Measurements from ENCODE around the gene HINFP.
A peak's percentile ranks its signal among the peaks of the same experiment; 100 is the strongest.
"Not testable (repeated sequence)": the region's sequence is repeated elsewhere in the genome, so short reads cannot be mapped to it uniquely, and the experiment has no call there.

HINFP gene

DNA sequence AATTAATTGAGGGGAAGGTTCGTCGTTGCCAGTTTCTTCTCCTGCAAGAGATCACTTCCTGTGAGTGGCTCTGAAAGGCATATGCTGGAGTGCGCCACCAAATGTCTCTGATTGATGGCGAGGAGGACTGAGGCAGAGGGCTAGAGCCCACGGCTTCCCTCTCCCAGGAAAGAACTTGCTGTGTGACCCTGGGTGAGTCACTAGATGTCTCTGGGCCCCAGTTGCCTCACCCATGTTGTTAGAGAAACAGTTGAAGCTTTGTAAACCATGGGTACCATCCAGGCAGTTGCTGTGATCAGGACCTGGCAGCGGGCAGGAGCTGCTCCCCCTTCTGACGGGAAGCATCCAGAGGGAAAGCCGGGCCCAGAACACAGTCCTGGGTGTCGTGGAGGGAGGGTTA, 30.7 kb downstream of the HINFP start:
- DNase-seq (ENCODE audit: low read depth, low spot score), result no peak
- H3K27ac ChIP-seq, result no peak overlapping the region

DNA sequence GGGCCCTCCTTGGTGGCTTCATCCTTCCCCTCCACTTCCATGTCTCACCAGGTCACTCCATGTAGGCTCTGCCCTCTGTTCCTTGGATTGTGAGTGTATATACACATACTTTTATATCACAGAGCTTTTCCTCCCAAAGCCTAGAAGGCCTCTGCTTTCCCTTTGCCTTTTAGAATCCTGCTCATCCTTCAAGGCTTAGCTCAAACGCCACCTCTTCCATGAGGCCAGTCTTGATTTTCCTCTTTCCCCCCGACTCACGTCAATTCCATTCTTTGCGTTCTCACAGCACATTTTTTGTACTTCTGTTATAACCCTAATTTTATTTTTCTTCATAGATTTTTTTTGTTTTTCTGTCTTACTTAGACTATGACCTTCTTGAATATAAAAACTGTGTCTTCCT, 31.2 kb downstream of the HINFP start:
- H3K27ac ChIP-seq, result no peak overlapping the region
- no peak for DNase-seq (ENCODE audit: low read depth, low spot score)

- H3K27ac ChIP-seq, result no peak overlapping the region
- no peak for DNase-seq (ENCODE audit: low read depth, low spot score)
These were observed 31.9 kb downstream of the HINFP start for GRCh38 chr11:119153049-119153818.

DNA sequence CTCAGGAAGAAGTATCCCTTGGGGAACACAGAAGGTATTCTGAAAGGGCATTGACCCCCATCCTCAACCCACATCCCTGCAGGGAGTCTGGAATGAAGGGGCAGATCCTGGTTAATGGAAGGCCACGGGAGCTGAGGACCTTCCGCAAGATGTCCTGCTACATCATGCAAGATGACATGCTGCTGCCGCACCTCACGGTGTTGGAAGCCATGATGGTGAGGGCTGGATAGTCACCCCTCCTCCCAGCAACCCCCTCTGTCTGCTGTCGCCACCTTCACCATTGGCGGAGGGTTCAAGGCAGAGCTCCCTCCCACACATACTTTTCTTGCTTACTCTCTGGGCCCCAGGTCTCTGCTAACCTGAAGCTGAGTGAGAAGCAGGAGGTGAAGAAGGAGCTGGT, 32.8 kb downstream of the HINFP start:
- no peak for DNase-seq (ENCODE audit: low read depth, low spot score)
- H3K27ac ChIP-seq, result no peak overlapping the region

- DNase-seq (ENCODE audit: low read depth, low spot score), result no peak
- no peak overlapping the region for H3K27ac ChIP-seq
These were observed 34.5 kb downstream of the HINFP start for GRCh38 chr11:119155733-119156492.

- no peak overlapping the region for H3K27ac ChIP-seq
- DNase-seq (ENCODE audit: low read depth, low spot score), result no peak
These were observed 35.1 kb downstream of the HINFP start for GRCh38 chr11:119156496-119156895.

- no peak for DNase-seq (ENCODE audit: low read depth, low spot score)
- no peak overlapping the region for H3K27ac ChIP-seq
These were observed 35.7 kb downstream of the HINFP start for GRCh38 chr11:119157063-119157462.

GRCh38 chr11:119158467-119158866, 37.1 kb downstream of the HINFP start:
- no peak for DNase-seq (ENCODE audit: low read depth, low spot score)
- H3K27ac ChIP-seq, result no peak overlapping the region

GRCh38 chr11:119160151-119160550, 38.8 kb downstream of the HINFP start:
- no peak overlapping the region for H3K27ac ChIP-seq
- DNase-seq (ENCODE audit: low read depth, low spot score), result no peak

DNA sequence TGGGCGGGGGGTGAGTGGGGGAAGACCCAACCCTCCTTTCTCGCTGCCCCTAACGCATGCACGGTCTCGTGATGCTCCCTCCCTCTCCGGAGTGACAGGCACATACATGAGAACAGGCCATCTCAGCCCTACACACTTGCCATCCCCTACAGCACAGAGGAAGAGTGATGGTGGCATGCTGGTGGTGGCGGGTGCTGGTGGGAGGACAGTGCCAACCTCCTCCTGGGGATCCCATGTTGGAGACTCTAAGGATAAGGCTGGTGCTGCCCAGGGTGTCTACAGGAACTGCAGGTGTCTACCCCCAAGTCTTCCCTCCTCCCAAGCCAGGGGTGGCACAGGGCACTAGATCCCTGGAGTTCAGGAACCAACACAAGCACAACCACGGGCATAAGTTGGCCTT, 40.5 kb downstream of the HINFP start:
- H3K27ac ChIP-seq, result no peak overlapping the region
- no peak for DNase-seq (ENCODE audit: low read depth, low spot score)

DNA sequence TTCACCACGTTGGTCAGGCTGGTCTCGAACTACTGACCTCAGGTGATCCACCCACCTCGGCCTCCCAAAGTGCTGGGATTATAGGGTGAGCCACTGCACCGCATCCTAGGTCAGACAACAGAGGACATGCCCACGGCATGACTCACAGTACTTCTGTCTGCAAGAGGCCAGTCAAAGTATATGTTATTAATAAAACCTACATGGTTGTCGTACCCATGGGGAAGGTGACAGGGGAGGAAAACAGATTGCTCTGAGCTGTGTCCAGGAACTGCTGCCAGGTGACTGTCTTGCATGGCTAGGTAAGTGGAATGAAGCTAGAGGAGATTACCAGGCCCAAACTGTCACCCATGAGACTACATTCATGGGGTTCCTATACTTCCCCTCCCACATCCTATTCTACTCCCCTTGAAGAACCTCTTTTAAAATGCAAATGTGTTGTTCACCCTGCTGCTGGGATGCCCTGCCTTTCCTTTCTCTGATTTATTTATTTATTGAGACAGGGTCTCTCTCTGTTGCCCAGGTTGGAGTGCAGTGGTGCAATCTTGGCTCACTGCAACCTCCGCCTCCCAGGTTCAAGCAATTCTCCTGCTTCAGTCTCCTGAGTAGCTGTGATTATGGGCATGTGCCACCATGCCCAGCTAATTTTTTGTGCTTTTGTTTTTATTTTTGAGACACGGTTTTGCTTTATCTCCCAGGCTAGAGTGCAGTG, 45.1 kb downstream of the HINFP start:
- DNase-seq (ENCODE audit: low read depth, low spot score), result peak; percentile 60
- peak overlapping the region; percentile 89 for H3K27ac ChIP-seq

DNA sequence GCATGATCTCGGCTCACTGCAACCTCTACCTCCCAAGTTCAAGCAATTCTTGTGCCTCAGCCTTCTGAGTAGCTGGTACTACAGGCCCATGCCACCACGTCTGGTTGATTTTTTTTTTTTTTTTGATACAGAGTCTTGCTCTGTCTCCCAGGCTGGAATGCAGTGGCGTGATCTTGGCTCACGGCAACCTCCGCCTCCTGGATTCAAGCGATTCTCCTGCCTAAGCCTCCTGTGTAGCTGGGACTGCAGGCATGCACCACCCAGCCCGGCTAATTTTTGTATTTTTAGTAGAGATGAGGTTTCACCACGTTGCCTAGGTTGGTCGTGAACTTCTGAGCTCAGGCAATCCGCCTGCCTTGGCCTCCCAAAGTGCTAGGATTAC, 45.7 kb downstream of the HINFP start:
- not testable (repeated sequence) for DNase-seq (ENCODE audit: low read depth, low spot score)
- H3K27ac ChIP-seq, result peak overlapping the region; percentile 89

- H3K27ac ChIP-seq, result peak overlapping the region; percentile 89
- peak; percentile 57 for DNase-seq (ENCODE audit: low read depth, low spot score)
These were observed 46.6 kb downstream of the HINFP start for GRCh38 chr11:119167933-119168332.

- DNase-seq (ENCODE audit: low read depth, low spot score), result peak; percentile 37
- peak within 1 kb of the TSS; percentile 89 for H3K27ac ChIP-seq
These were observed 47.3 kb downstream of the HINFP start, which contains the start of gene NLRX1 for GRCh38 chr11:119168471-119169281. TSS of gene NLRX1 (plus strand) at chr11:119168725. CDS start at chr11:119171404, 2,679 bp downstream.

DNA sequence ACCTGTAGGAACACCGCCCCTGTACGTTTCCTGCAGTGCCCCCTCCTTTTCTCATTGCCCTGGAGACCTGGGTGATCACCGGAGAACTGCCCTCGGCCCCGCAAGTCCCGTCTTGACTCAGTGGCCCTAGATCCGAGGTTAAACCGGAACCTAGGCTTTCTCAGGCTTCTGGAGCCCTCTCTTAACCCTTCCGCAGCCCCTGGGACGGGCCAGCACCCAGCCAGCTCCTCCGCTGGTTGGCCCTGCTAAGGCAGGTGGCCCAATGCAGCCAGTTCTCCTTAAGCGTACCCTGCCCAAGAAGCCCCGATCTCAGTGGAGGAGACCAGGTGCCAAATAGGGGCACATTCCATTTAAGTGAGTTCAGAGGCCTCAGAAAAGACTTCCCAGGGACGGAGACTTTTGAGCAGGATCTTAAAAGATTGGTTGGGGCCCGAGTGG, 47.9 kb downstream of the HINFP start:
- peak overlapping the region; percentile 89 for H3K27ac ChIP-seq
- no peak for DNase-seq (ENCODE audit: low read depth, low spot score)

GRCh38 chr11:119172513-119172912, 51.1 kb downstream of the HINFP start:
- H3K27ac ChIP-seq, result no peak overlapping the region
- no peak for DNase-seq (ENCODE audit: low read depth, low spot score)

GRCh38 chr11:119173453-119173852, 52.1 kb downstream of the HINFP start:
- DNase-seq (ENCODE audit: low read depth, low spot score), result no peak
- no peak overlapping the region for H3K27ac ChIP-seq

GRCh38 chr11:119175493-119176077, 54.2 kb downstream of the HINFP start:
- DNase-seq (ENCODE audit: low read depth, low spot score), result no peak
- H3K27ac ChIP-seq, result no peak overlapping the region

- no peak for DNase-seq (ENCODE audit: low read depth, low spot score)
These were observed 56.8 kb downstream of the HINFP start for GRCh38 chr11:119178166-119178680.

More at GRCh38 chr11:119178166-119178680, 56.8 kb downstream of the HINFP start:
- H3K27ac ChIP-seq, result no peak overlapping the region
